ENCODE data around the gene OPTN.
A peak's percentile ranks its signal among the peaks of the same experiment; 100 is the strongest.

The OPTN gene

DNA sequence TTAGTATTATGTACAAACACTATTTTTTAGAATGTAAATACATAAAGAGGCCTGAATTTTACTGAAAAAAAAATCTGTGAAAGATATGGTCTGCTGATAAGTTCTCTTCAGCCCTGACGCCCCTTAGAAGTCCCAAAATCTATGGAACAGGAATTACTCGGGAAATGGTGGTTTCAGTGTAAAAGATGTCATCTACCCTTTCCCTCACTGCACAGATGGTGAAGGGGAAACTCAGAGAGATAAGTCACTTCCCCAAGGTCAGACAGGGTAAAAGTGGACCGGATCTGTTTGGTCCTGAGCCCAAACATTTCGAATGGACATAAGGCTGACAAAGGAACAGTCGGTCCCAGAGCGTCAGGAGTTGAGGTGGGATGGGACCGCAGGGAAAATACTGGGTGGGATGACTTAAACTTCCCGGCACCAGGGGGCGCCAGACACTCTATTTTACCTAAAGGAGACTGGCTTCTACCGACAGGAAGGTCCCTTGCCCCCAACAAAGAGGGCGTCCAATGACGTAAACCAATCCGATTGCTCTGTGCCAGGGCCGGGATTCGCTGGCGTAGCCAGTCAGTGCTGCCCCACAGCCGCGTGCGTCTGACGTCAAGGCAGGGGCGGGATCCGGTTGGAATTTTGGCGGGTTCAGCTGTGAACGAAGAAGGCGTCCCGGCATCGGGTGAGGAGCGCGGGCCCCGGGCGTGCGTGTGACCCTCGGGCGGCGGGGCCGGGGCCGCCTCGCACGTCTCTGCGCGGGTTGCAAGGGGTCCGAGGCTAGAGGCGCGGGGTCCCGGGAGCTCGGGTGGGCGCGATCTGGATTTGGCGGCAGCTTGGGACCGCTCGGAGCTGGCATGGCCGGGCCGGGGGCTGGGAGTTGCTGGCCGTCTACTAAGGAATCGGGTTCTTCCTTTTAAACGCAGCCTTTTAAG is 61.2 kb downstream of the OPTN start, which contains the start of gene MCM10:
Gene MCM10, plus strand, starts transcription at position 625 of the 923 bp plus-strand sequence. CDS start 2,645 bp downstream, outside the sequence.
- Mint-ChIP-seq H3K4me1 (ENCODE audit: low read depth) (peaks cover 32% of the 10 kb centered on the region), H3K36me3 (ENCODE audit: low read depth) (peaks cover 29% of the 10 kb centered on the region), H3K4me3 (peak within 1 kb of the TSS; percentile 85), H3K27me3 (ENCODE audit: low read depth) (no peaks in the 10 kb centered on the region), H3K27ac (peak within 1 kb of the TSS; percentile 77), H3K9me3 (no peaks in the 10 kb centered on the region)
- DNase-seq (ENCODE audit: low spot score) = peak; percentile 98

- Mint-ChIP-seq H3K36me3 (ENCODE audit: low read depth) (peaks cover 30% of the 10 kb centered on the region), H3K27me3 (ENCODE audit: low read depth) (no peaks in the 10 kb centered on the region), H3K4me1 (ENCODE audit: low read depth) (peaks cover 32% of the 10 kb centered on the region), H3K4me3 (peak overlapping the region; percentile 85), H3K9me3 (no peaks in the 10 kb centered on the region), H3K27ac (peak overlapping the region; percentile 77)
- DNase-seq (ENCODE audit: low spot score) = no peak
These were observed 61.9 kb downstream of the OPTN start for GRCh38 chr10:13161857-13162271.

DNA sequence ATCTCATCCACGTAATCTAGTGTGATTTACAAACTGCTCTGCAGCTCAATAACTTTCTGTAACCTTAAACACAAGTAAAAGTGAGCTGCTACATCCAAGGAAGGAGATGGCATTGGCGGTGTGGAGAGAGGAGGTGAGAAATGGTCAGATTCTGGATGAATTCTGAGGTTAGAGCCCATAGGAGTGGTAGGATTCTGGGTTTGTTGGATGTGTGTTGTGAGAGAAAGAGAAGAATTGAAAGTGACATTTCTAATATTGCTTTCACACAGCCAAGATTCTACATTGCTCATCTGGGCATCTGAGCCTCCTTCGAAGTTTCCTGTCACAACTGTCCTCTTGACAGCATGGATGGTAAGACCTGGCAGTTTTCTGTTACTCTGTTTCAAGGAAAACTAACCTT is 63.9 kb downstream of the OPTN start:
- H3K36me3 Mint-ChIP-seq (ENCODE audit: low read depth) = peaks cover 30% of the 10 kb centered on the region

DNA sequence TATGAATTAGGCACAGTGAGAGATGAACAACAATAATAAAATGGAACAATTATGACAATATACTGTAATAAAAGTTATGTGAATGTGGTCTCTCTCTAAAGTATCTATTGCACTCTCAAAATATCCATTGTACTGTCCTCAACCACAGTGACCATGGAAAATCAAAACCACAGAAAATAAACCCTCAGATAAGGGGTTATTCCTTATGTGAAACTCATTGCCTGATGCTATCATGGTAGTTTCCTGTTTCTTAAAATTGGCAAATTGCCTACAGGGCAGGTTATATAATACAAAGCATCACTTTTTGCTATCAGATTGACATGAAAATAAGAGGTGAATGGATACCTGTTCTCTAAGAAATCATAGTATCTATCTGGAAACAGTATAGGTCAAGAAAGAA is 65.2 kb downstream of the OPTN start:
- Mint-ChIP-seq H3K4me3 (no peak overlapping the region), H3K27ac (no peak overlapping the region), H3K36me3 (ENCODE audit: low read depth) (peaks cover 35% of the 10 kb centered on the region), H3K9me3 (no peaks in the 10 kb centered on the region), H3K27me3 (ENCODE audit: low read depth) (no peaks in the 10 kb centered on the region), H3K4me1 (ENCODE audit: low read depth) (peaks cover 30% of the 10 kb centered on the region)
- DNase-seq (ENCODE audit: low spot score) = no peak

More for the DNA sequence above, 63.9 kb downstream of the OPTN start:
- Mint-ChIP-seq H3K27me3 (ENCODE audit: low read depth) (no peaks in the 10 kb centered on the region), H3K27ac (no peak overlapping the region), H3K9me3 (no peaks in the 10 kb centered on the region), H3K4me3 (no peak overlapping the region), H3K4me1 (ENCODE audit: low read depth) (peaks cover 30% of the 10 kb centered on the region)
- no peak for DNase-seq (ENCODE audit: low spot score)

GRCh38 chr10:13167568-13167967 is 67.6 kb downstream of the OPTN start:
- Mint-ChIP-seq H3K27ac (no peak overlapping the region), H3K36me3 (ENCODE audit: low read depth) (peaks cover 40% of the 10 kb centered on the region), H3K4me1 (ENCODE audit: low read depth) (peaks cover 16% of the 10 kb centered on the region), H3K27me3 (ENCODE audit: low read depth) (no peaks in the 10 kb centered on the region), H3K9me3 (no peaks in the 10 kb centered on the region), H3K4me3 (no peak overlapping the region)
- DNase-seq (ENCODE audit: low spot score) = no peak

DNA sequence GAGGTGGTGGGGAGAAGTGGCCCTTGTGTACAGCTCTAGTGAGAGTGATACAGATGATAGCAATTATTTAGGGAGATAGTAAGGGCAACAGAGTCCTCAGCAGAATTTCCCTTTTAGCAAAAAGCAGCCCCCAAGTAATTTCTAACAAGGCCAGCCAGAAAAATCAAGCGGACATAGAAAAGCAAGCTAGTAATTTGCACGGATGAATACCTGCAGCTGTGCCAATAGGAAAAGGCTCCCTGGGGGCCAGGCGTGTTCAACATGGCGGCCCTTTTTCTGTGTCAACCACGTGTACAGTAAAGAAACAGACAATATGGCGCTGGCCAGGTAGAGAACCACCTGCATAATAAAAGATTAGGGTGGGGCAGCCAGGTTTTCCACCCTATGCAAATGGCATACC is 68.8 kb downstream of the OPTN start:
- Mint-ChIP-seq H3K4me1 (ENCODE audit: low read depth) (peaks cover 11% of the 10 kb centered on the region), H3K27ac (no peak overlapping the region), H3K4me3 (no peak overlapping the region), H3K36me3 (ENCODE audit: low read depth) (peaks cover 51% of the 10 kb centered on the region), H3K9me3 (no peaks in the 10 kb centered on the region), H3K27me3 (ENCODE audit: low read depth) (no peaks in the 10 kb centered on the region)
- no peak for DNase-seq (ENCODE audit: low spot score)

- no peak overlapping the region for H3K4me3 Mint-ChIP-seq
- no peak for DNase-seq (ENCODE audit: low spot score)
- no peaks in the 10 kb centered on the region for H3K9me3 Mint-ChIP-seq
- no peak overlapping the region for H3K27ac Mint-ChIP-seq
- no peaks in the 10 kb centered on the region for H3K27me3 Mint-ChIP-seq (ENCODE audit: low read depth)
- no peaks in the 10 kb centered on the region for H3K4me1 Mint-ChIP-seq (ENCODE audit: low read depth)
- peaks cover 55% of the 10 kb centered on the region for H3K36me3 Mint-ChIP-seq (ENCODE audit: low read depth)
These were observed 73.7 kb downstream of the OPTN start for GRCh38 chr10:13173616-13174015.

DNA sequence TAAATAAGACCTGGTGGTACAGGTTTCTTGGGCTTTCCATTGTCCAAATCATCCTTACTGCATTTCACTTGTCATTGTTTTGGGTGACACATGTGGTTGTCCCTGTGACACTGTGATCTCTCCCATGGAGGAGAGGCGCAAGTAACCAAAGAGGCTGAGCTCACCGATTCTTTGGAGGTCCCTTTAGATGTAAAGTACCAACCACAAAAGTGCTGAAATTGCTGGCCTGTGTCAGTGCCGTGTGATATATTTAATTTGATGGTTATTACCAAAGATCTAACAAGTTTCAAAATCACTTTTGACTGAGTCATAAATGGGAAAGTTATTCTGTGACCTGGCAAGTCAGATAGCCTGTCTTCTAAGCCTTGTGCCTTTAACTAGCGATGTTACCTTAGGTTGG is 80.8 kb downstream of the OPTN start:
- Mint-ChIP-seq H3K27me3 (ENCODE audit: low read depth) (no peaks in the 10 kb centered on the region), H3K36me3 (ENCODE audit: low read depth) (peaks cover 61% of the 10 kb centered on the region)
- DNase-seq (ENCODE audit: low spot score) = no peak

DNA sequence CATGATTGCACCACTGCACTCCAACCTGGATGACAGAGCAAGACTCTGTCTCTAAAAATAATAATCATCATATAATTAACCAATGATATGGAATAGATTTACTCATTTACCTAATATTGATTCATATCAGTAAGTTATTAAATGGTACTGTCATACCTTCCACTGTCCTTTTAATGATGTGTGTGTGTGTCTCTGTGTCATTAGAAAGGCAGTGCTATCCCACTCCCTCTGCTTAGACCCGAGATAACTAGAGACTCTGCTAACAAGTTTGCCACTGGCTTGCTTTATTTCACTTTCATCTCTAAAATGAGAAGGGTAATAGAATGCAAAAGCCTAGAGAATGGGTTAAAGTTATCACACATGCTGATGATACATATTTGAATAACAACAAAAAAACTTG is 82.5 kb downstream of the OPTN start:
- Mint-ChIP-seq H3K4me1 (ENCODE audit: low read depth) (no peaks in the 10 kb centered on the region), H3K27me3 (ENCODE audit: low read depth) (no peaks in the 10 kb centered on the region), H3K9me3 (no peaks in the 10 kb centered on the region), H3K27ac (no peak overlapping the region), H3K4me3 (no peak overlapping the region), H3K36me3 (ENCODE audit: low read depth) (peaks cover 66% of the 10 kb centered on the region)
- DNase-seq (ENCODE audit: low spot score) = no peak

More for the DNA sequence above, 80.8 kb downstream of the OPTN start:
- no peak overlapping the region for H3K27ac Mint-ChIP-seq
- no peaks in the 10 kb centered on the region for H3K4me1 Mint-ChIP-seq (ENCODE audit: low read depth)
- H3K4me3 Mint-ChIP-seq = no peak overlapping the region
- no peaks in the 10 kb centered on the region for H3K9me3 Mint-ChIP-seq

DNA sequence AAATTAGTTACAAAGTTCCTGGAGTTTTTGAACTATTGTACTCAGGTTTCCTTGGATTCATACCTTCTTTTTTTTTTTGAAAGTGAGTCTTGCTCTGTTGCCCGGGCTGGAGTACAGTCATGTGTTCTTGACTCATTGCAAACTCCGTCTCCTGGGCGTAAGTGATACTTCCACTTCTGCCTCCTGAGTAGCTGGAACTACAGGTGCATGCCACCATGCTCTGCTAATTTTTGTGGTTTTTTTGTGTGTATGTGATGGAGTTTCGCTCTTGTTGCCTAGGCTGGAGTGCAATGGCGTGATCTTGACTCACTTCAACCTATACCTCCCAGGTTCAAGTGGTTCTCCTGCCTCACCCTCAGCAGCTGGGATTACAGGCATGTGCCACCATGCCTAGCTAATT is 83.7 kb downstream of the OPTN start:
- Mint-ChIP-seq H3K27me3 (ENCODE audit: low read depth) (no peaks in the 10 kb centered on the region), H3K4me3 (no peak overlapping the region), H3K27ac (no peak overlapping the region), H3K9me3 (no peaks in the 10 kb centered on the region), H3K36me3 (ENCODE audit: low read depth) (peaks cover 63% of the 10 kb centered on the region), H3K4me1 (ENCODE audit: low read depth) (no peaks in the 10 kb centered on the region)
- no peak for DNase-seq (ENCODE audit: low spot score)

DNA sequence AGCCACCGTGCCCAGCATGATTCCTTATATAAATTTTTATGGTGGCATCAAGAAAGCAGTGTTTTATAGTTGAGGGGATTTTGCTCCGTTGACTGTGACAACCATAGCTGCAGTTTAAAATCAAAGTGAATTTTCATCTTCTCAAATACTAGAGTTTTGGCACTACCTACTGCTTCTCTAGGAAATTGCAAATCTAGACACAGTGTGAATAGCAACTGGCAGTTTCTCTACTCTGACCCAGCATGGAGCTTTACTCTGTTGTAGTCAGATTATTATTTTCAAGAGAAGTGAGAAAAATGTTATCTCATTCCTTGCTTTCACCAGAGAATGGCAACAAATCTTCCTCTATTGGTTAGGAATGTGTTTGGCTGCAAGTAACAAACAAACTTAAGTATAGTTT is 84.3 kb downstream of the OPTN start:
- H3K4me3 Mint-ChIP-seq = no peak overlapping the region
- no peaks in the 10 kb centered on the region for H3K4me1 Mint-ChIP-seq (ENCODE audit: low read depth)
- H3K9me3 Mint-ChIP-seq = no peaks in the 10 kb centered on the region
- no peaks in the 10 kb centered on the region for H3K27me3 Mint-ChIP-seq (ENCODE audit: low read depth)
- H3K27ac Mint-ChIP-seq = no peak overlapping the region
- DNase-seq (ENCODE audit: low spot score) = no peak
- H3K36me3 Mint-ChIP-seq (ENCODE audit: low read depth) = peaks cover 60% of the 10 kb centered on the region

DNA sequence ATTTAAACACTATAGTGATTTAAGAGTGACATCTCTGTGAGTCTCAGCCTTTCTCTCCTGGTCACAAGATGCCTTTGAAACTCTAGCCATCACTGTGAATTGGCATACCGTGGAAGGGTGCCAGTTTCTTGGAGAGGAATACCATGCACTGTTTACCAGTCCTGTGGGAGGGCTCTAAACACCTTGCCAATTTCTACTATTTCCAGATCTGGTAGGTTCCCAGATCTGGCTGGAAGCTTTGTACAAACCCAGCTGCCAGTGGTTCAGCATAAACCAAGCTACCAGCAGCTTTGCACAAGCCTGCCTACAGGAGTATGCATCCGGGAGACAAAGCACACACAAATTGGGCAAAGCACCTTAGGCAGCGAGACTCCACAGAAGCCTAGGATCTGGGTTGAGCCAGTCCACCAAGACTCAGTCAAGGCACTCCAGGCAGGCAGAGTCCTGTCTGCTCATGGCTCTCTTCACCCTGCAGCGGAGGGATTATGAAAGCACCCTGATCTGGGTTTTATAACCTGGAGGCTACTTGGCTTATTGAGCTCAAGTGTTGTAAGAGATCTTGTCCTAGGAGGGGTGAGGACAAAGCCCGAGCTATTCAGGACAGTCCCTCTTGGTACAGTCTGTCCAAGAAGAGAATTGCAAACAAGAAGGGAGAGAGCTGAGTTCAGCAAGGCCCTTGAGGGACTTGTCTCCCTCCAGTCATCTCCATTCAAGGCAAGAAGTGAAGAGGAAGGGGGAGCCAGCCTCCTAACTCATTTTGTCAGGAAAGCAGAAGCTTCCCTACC is 85.0 kb downstream of the OPTN start:
- no peaks in the 10 kb centered on the region for H3K27me3 Mint-ChIP-seq (ENCODE audit: low read depth)
- H3K9me3 Mint-ChIP-seq = no peaks in the 10 kb centered on the region
- H3K36me3 Mint-ChIP-seq (ENCODE audit: low read depth) = peaks cover 63% of the 10 kb centered on the region
- H3K4me1 Mint-ChIP-seq (ENCODE audit: low read depth) = no peaks in the 10 kb centered on the region
- no peak overlapping the region for H3K4me3 Mint-ChIP-seq
- no peak overlapping the region for H3K27ac Mint-ChIP-seq
- no peak for DNase-seq (ENCODE audit: low spot score)

DNA sequence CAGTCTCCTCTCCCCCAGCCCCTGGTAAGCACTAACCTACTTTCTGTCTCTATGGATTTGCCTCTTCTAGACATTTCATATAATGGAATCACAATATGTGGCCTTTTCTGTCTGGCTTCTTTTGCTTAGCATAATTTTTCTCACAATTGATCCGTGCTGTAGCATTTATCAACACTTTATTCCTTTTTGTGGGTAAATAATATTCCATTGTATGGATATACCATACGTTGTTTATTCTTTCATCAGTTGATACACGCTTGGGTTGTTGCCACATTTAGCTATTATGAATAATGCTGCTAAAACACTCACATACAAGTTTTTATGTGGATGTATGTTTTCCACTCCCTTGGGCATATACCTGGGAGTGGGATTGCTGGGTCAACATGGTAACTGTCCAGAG is 87.2 kb downstream of the OPTN start:
- Mint-ChIP-seq H3K27me3 (ENCODE audit: low read depth) (no peaks in the 10 kb centered on the region), H3K27ac (no peak overlapping the region), H3K4me1 (ENCODE audit: low read depth) (no peaks in the 10 kb centered on the region), H3K4me3 (no peak overlapping the region), H3K36me3 (ENCODE audit: low read depth) (peaks cover 65% of the 10 kb centered on the region), H3K9me3 (no peaks in the 10 kb centered on the region)
- no peak for DNase-seq (ENCODE audit: low spot score)

All from T-helper 2 cell treated with Interferon-gamma antibody and Interleukin-4, amounts not matched to agents 5 μg/mL and 100 μg/mL, for 36 hours (primary cell).